ENCODE results near the gene LRP8.

LRP8 gene

GRCh38 chr1:53258216-53258615 lies 69.7 kb downstream of the LRP8 start:
- Histone ChIP-seq H3K27me3 (ENCODE audit: insufficient read depth, low read length) (no peaks in the 10 kb centered on the region), H3K4me1 (ENCODE audit: control insufficient read depth, insufficient read depth, low read length, unreplicated experiment) (peaks cover 7% of the 10 kb centered on the region), H2AFZ (ENCODE audit: low read length, unreplicated experiment) (no peak overlapping the region), H3K36me3 (ENCODE audit: insufficient read depth, low read length) (peaks cover 3% of the 10 kb centered on the region; the same call in 1 of the 2 replicates), H3K79me2 (ENCODE audit: control insufficient read depth, insufficient read depth, low read length, unreplicated experiment) (no peaks in the 10 kb centered on the region), H3K27ac (ENCODE audit: low read depth, low read length) (no peak overlapping the region), H3K4me3 (ENCODE audit: low read depth, low read length) (no peak overlapping the region)

DNA sequence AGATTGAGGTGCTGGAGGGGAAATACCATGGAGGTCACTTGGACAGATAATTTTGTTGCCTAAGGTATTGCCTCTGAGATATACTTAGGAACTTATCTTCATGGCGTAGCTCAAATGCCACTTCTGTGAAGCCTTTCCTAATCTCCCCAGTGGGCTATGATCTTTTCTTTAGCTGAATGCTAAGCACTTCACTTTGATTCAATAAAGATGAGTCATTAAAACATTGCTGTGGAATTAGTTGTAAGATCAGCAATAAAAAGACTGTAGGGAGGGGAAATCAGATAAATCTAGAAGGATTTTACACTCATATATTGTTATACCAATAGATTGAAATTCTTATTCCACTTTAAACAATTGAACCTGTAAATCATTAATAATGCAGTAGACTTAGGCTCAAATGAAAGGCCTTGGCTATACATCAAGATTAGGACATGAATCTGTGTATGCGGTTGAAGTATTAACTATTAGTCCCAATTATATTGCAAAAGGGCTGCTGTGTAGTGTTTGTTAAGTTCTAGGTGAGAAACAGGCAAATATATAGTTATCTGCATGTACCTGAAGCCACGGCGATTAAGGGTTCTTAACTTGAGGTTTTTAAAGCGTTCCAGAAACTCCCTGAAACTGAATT lies 70.3 kb downstream of the LRP8 start:
- Histone ChIP-seq H3K27me3 (ENCODE audit: insufficient read depth, low read length) (no peaks in the 10 kb centered on the region), H2AFZ (ENCODE audit: low read length, unreplicated experiment) (no peak overlapping the region), H3K4me3 (ENCODE audit: low read depth, low read length) (no peak overlapping the region), H3K27ac (ENCODE audit: low read depth, low read length) (no peak overlapping the region), H3K79me2 (ENCODE audit: control insufficient read depth, insufficient read depth, low read length, unreplicated experiment) (no peaks in the 10 kb centered on the region), H3K36me3 (ENCODE audit: insufficient read depth, low read length) (peaks cover 3% of the 10 kb centered on the region; the same call in 1 of the 2 replicates), H3K4me1 (ENCODE audit: control insufficient read depth, insufficient read depth, low read length, unreplicated experiment) (peaks cover 7% of the 10 kb centered on the region)

DNA sequence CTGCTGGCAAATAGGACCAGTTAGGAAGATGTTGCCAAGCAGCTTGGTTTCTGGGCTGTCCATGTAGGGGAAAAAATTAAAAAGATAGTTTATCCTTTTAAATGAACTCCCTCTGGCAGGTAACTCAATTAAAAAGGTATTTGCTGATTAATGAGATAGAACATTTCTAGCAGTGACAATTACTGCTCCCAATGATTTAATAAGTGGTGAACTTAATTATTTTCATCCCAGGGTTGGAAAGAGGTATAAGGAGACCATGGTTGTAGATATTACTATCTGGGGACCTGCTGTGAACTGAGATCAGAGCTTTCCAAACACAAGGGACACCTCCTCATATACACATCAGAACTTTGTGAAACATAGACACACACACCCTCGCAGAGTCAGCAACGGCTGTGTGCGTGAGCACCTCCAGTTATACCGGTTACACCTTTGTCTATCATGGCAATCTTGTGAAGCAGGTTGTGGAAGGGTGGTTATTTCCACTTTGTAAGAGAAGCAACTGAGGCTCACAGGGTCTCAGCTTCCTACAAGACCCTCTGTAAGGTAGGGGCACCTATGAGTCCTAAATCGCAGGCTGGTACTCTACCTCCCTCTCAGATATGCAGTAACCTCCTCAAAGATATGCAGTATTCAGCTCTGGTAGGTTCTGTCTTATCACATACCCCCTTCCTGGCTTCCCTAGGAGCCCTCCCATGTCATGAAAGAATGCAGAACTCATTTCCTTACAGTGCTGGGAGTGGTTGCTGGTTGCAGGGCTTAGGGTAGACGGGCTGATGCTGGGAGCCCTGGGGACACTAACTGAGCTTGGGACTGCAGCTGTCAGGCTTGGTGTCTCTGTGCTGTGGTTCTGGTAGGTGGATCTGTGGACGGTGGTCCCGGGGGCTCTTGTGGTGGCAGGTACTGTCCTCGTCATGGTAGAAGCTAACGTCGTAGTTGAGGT lies 71.1 kb downstream of the LRP8 start:
- no peak overlapping the region for H2AFZ ChIP-seq (ENCODE audit: low read length, unreplicated experiment)
- H3K27me3 ChIP-seq (ENCODE audit: insufficient read depth, low read length) = no peaks in the 10 kb centered on the region
- no peak overlapping the region for H3K4me3 ChIP-seq (ENCODE audit: low read depth, low read length)
- H3K36me3 ChIP-seq (ENCODE audit: insufficient read depth, low read length) = peaks cover 3% of the 10 kb centered on the region; the same call in 1 of the 2 replicates
- no peak overlapping the region for H3K27ac ChIP-seq (ENCODE audit: low read depth, low read length)
- no peaks in the 10 kb centered on the region for H3K79me2 ChIP-seq (ENCODE audit: control insufficient read depth, insufficient read depth, low read length, unreplicated experiment)
- H3K4me1 ChIP-seq (ENCODE audit: control insufficient read depth, insufficient read depth, low read length, unreplicated experiment) = peaks cover 7% of the 10 kb centered on the region

DNA sequence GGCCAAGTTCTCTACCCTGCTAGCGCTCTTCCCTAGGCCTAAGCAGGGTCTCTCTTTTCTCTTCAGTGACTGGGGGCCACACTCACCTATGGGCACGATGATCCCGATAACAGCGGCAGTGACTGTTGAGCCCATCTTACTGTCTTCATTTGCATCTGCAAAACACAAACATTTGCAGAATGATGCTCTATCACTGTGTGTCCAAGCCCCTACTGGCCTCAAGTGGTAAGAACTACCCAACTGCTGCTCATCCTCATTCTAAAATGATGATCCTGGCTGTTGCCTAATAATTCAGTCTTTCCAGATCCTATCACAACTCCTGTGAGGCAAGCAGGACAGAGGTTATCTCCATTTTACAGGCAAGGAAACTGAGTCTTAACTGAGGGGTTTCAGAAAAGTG lies 72.8 kb downstream of the LRP8 start:
- Histone ChIP-seq H3K36me3 (ENCODE audit: insufficient read depth, low read length) (no peaks in the 10 kb centered on the region), H3K27me3 (ENCODE audit: insufficient read depth, low read length) (no peaks in the 10 kb centered on the region), H3K27ac (ENCODE audit: low read depth, low read length) (no peak overlapping the region), H3K79me2 (ENCODE audit: control insufficient read depth, insufficient read depth, low read length, unreplicated experiment) (no peaks in the 10 kb centered on the region), H2AFZ (ENCODE audit: low read length, unreplicated experiment) (no peak overlapping the region), H3K4me3 (ENCODE audit: low read depth, low read length) (no peak overlapping the region), H3K4me1 (ENCODE audit: control insufficient read depth, insufficient read depth, low read length, unreplicated experiment) (peaks cover 7% of the 10 kb centered on the region)

GRCh38 chr1:53254011-53254640 lies 73.7 kb downstream of the LRP8 start:
- Histone ChIP-seq H3K27ac (ENCODE audit: low read depth, low read length) (peak overlapping the region; percentile 41), H3K4me1 (ENCODE audit: control insufficient read depth, insufficient read depth, low read length, unreplicated experiment) (peaks cover 7% of the 10 kb centered on the region), H3K36me3 (ENCODE audit: insufficient read depth, low read length) (no peaks in the 10 kb centered on the region), H3K79me2 (ENCODE audit: control insufficient read depth, insufficient read depth, low read length, unreplicated experiment) (no peaks in the 10 kb centered on the region), H2AFZ (ENCODE audit: low read length, unreplicated experiment) (peak overlapping the region; percentile 78), H3K27me3 (ENCODE audit: insufficient read depth, low read length) (no peaks in the 10 kb centered on the region), H3K4me3 (ENCODE audit: low read depth, low read length) (no peak overlapping the region)

DNA sequence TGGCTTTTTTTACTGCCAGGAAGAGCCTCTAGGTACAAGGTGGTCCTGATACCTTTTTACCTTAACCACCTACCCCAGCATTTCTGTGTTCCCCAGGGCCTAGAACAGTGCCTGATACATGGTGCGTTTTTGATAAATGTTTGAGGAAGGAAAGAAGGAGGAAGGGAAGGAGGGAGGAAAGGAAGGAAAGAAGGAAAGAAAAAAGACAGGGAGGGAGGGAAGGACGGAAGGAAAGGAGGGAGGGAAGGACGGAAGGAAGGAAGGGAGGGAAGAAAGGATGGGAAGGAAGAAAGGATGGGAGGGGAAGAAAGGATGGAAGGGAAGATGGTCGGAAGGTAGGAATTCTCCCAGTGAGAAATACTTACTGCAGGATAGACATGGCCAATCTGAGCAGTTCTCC lies 77.5 kb downstream of the LRP8 start:
- Histone ChIP-seq H3K27ac (ENCODE audit: low read depth, low read length) (no peak overlapping the region), H3K27me3 (ENCODE audit: insufficient read depth, low read length) (no peaks in the 10 kb centered on the region), H3K79me2 (ENCODE audit: control insufficient read depth, insufficient read depth, low read length, unreplicated experiment) (no peaks in the 10 kb centered on the region), H2AFZ (ENCODE audit: low read length, unreplicated experiment) (no peak overlapping the region), H3K4me1 (ENCODE audit: control insufficient read depth, insufficient read depth, low read length, unreplicated experiment) (peaks cover 7% of the 10 kb centered on the region), H3K36me3 (ENCODE audit: insufficient read depth, low read length) (peaks cover 10% of the 10 kb centered on the region), H3K4me3 (ENCODE audit: low read depth, low read length) (no peak overlapping the region)

GRCh38 chr1:53249706-53250105 lies 78.2 kb downstream of the LRP8 start:
- Histone ChIP-seq H3K4me3 (ENCODE audit: low read depth, low read length) (no peak overlapping the region), H3K4me1 (ENCODE audit: control insufficient read depth, insufficient read depth, low read length, unreplicated experiment) (peaks cover 7% of the 10 kb centered on the region), H3K36me3 (ENCODE audit: insufficient read depth, low read length) (peaks cover 10% of the 10 kb centered on the region), H2AFZ (ENCODE audit: low read length, unreplicated experiment) (no peak overlapping the region), H3K27ac (ENCODE audit: low read depth, low read length) (no peak overlapping the region), H3K27me3 (ENCODE audit: insufficient read depth, low read length) (no peaks in the 10 kb centered on the region), H3K79me2 (ENCODE audit: control insufficient read depth, insufficient read depth, low read length, unreplicated experiment) (no peaks in the 10 kb centered on the region)

- Histone ChIP-seq H3K4me1 (ENCODE audit: control insufficient read depth, insufficient read depth, low read length, unreplicated experiment) (no peaks in the 10 kb centered on the region), H3K36me3 (ENCODE audit: insufficient read depth, low read length) (peaks cover 10% of the 10 kb centered on the region), H3K27me3 (ENCODE audit: insufficient read depth, low read length) (no peaks in the 10 kb centered on the region), H3K4me3 (ENCODE audit: low read depth, low read length) (no peak overlapping the region), H3K27ac (ENCODE audit: low read depth, low read length) (no peak overlapping the region), H2AFZ (ENCODE audit: low read length, unreplicated experiment) (no peak overlapping the region), H3K79me2 (ENCODE audit: control insufficient read depth, insufficient read depth, low read length, unreplicated experiment) (no peaks in the 10 kb centered on the region)
These were observed 81.4 kb downstream of the LRP8 start for GRCh38 chr1:53246261-53247134.

GRCh38 chr1:53244141-53244540 lies 83.7 kb downstream of the LRP8 start:
- Histone ChIP-seq H3K4me3 (ENCODE audit: low read depth, low read length) (no peak overlapping the region), H3K4me1 (ENCODE audit: control insufficient read depth, insufficient read depth, low read length, unreplicated experiment) (peaks cover 2% of the 10 kb centered on the region), H3K27me3 (ENCODE audit: insufficient read depth, low read length) (no peaks in the 10 kb centered on the region), H3K27ac (ENCODE audit: low read depth, low read length) (no peak overlapping the region), H2AFZ (ENCODE audit: low read length, unreplicated experiment) (no peak overlapping the region), H3K79me2 (ENCODE audit: control insufficient read depth, insufficient read depth, low read length, unreplicated experiment) (no peaks in the 10 kb centered on the region), H3K36me3 (ENCODE audit: insufficient read depth, low read length) (peaks cover 10% of the 10 kb centered on the region)

GRCh38 chr1:53242381-53242780 lies 85.5 kb downstream of the LRP8 start:
- Histone ChIP-seq H2AFZ (ENCODE audit: low read length, unreplicated experiment) (no peak overlapping the region), H3K79me2 (ENCODE audit: control insufficient read depth, insufficient read depth, low read length, unreplicated experiment) (peaks cover 9% of the 10 kb centered on the region), H3K36me3 (ENCODE audit: insufficient read depth, low read length) (peaks cover 10% of the 10 kb centered on the region), H3K27me3 (ENCODE audit: insufficient read depth, low read length) (no peaks in the 10 kb centered on the region), H3K4me1 (ENCODE audit: control insufficient read depth, insufficient read depth, low read length, unreplicated experiment) (peaks cover 6% of the 10 kb centered on the region), H3K4me3 (ENCODE audit: low read depth, low read length) (no peak overlapping the region), H3K27ac (ENCODE audit: low read depth, low read length) (no peak overlapping the region)

Measured in ACC112 (cell line).